HG03280 (cell line): Measurements from ENCODE around the gene TMOD2.

Experiments
- ATAC-seq: cut with Tn5 transposase; IDR thresholded peaks from one replicate; pipeline ENCODE4 v1.9.1; 2021; ENCODE audit warnings: mild to moderate bottlenecking, moderate library complexity; ENCODE audit not compliant: unreplicated experiment

Gene TMOD2

DNA sequence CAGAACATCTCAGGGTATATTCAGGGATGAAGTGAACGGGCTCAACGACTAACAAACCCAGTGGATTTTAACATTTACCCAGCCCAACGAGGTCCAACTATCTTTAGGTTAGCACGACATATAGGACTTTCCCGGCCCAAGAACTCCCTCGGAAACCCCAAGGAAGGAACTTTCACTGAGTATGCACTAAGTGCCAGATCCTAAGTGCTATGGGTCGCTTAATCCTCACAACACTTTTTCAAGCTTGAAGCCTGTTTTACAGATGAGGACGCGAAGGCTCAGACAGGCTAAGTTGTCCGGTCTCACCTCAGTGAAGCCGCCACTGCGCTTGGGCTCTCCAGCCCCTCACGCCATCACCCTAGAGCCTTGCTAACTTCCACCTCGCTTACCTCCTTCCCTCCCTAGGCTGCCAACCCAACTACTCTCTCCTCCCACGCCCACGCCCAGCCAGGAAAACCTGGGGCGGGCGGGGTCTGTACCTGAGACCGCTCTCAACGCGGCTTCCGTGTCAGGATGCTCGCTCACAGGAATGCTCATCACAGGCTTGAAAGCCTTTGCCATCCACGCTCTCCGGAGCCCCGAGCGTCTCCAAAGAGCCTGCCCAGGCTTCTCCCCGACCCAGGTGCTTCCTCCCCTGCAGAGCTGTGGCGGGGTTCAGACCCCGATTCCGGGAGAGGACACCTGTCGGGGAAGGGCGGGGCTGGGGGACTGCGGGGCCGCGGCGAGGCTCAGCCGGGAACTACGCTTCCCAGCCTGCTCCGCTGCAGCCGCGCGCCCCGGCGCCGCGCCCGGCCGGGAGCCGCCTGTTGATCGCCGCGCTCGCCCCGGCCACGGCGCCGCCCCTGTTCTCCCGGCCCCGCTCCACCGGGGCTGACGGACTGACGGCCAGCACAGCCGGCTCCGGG, at the start of gene TMOD2:
TSS of gene TMOD2 (plus strand) at position 806 of the 905 bp plus-strand sequence. CDS start 14,845 bp downstream, outside the sequence.
- peak; percentile 77 for ATAC-seq

DNA sequence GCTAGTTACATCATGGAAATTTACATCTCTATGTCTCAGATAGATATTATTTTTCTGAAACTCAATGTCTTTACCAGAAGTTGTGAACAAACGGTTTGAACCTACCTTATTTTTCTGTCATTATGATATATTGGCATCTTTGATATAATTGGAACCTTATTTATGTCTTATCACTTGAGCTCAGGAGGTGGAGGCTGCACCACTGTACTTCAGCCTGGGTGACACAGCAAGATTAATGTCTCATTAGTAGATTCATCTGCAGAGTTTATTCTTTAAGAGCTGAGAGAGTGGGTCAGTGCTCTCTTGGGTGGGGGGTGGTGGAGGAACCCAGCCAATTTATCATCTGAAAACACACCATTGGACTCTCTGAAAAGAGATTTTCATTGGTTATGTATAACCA, 48.7 kb upstream of the TMOD2 start:
- ATAC-seq: no peak

DNA sequence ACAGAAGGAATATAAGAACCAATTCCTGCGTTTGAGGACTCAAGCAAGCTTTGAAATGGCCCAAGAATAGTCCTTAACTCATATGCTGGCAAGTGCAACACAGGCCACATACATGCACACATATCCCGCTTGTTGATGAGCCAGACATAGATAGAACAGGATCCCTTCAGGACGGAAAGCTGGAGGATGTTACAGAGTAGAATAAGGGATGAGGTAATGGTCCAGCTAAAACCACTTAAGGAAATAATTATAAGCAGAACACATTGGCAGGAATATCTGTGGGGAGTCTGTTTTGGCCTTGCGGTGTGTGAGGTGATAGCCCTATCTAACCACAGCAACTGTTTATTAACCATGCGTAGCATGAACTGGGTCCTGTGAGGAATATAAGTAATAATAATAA, 45.1 kb upstream of the TMOD2 start:
- ATAC-seq: no peak

DNA sequence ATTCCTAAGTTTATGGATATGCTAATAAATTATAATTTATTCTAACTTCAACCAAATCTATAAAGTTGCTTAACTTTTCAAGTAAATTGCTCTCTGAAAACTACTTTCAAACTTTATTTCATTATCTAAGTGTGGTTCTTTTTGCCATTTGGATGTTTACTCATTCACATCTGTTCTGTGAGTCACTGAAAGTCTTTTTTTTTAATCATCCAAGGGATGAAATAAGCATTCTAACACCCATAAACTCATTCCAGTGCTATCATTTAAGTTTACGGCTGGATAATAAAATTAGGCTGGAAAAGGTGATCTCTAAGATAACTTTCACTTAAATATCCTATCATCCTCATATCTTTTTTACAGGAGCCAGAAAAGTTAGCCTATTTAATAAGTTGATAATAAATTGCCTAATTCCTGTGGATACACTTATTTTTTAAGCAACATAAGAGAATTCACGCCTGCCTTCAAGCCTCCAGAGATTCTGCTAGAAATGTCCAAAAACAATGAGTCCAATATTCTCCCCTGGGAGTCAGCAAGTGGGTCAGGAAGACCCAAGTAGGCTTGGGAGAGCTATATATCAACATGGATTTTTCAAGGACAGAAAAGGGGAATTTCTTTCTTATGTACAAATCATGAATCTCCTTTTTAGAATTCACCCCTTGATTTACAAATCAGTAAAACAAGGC, 44.3 kb upstream of the TMOD2 start:
- no peak for ATAC-seq

DNA sequence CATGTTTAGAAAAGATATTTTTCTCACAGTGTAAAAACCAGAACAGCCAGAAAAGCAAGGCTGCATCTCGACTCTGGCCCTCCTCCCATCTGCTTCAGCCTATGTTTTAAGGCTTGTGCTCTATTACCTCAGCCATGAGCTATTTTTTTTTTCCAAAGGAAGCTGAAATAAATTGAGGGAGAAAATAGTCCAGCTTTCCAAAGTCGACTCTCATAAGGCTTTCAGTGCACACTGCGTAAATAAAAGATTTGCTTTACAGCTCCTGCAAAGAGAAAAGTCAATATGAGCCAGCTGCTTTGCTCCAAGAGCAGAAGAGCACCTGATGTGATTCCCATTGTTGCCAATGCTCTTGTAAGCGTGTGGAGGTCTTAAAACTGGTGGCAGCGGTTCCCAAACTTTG, 43.4 kb upstream of the TMOD2 start:
- no peak for ATAC-seq

DNA sequence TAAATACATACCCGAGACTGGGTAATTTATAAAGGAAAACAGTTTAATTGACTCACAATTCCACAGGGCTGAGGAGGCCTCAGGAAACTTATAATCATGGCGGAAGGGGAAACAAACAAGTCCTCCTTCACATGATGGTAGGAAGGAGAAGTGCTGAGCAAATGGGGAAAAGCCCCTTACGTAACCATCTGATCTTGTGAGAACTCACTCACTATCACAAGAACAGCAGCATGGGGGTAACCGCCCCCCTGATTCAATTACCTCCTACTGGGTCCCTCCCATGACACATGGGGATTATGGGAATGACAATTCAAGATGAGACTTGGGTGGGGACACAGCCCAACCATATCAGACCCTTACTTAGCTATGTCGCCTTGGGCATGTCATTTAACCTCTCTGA, 42.4 kb upstream of the TMOD2 start:
- ATAC-seq: no peak

DNA sequence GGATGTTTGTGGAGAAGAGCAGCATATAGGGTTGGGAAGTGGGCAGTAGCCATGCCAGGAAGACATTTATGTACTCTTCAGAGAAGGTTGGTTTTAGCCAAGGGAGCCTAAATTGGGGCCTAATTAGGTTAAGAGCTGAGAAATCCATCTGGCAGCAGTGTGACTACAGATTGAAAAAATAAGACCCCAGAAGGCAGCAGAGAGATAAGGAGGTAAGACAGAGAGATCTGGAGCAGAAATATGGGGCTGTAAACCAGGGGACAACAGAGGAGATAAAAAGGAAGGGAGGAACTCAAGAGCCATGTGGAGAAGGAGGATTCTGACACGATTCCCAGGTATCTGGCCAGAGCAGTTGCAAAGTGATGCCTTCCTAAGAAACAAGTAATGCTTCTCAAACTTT, 37.2 kb upstream of the TMOD2 start:
- ATAC-seq: no peak

DNA sequence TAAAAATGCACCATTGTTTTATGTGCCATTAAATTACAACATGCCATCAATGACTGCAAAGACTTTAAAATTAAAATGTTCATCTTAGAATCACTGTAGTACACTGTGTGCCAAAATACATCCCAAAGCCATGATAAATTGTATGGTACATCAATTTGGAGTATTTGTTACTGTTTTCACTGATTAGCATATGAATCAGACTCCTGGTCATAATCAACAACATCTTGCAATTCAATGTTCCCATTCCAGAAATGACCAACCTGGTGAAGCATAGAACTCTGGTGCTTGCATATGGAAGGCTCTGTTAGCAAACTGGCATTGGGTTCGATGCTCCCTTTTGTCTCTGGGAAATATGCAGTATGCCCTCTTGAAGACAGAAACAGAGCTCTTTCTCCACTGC, 36.5 kb upstream of the TMOD2 start:
- ATAC-seq: no peak

DNA sequence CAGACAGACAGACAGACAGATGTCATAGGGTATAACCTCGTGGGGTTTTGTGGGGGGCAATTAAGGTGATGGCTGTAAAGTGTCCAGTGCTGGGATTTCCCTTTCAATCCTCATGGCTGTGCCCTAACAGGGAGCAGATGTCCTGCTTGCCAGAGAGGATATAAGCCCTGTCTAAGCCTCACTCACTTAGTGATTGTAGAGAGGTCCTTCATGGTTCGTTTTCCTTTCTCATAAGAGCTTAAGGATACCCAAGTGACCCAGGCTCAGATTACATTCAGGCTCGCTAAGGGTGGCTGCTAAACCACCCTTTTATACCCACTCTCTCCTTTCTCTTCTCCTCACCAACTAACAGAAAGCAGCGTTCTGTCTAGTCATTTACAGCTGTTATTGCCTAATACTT, 33.2 kb upstream of the TMOD2 start:
- ATAC-seq: no peak

DNA sequence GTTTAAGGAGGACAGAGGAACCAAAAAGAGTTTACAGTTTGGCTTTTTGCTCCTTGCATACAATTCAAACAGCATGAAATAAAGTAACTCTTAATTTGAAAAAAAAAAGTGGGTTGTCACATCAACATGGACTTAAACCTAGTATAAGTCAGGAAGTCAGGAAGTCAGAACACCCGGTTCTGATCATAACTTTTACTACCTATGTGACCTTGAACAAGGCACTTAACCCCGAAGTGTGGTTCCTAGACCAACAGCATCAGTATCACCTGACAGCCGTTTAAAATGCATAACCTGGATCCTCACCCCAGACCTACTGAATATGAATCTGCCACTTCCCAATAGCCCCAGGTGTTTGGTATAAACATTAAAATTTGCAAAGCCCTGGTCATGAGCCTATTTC, 32.7 kb upstream of the TMOD2 start:
- ATAC-seq: no peak

DNA sequence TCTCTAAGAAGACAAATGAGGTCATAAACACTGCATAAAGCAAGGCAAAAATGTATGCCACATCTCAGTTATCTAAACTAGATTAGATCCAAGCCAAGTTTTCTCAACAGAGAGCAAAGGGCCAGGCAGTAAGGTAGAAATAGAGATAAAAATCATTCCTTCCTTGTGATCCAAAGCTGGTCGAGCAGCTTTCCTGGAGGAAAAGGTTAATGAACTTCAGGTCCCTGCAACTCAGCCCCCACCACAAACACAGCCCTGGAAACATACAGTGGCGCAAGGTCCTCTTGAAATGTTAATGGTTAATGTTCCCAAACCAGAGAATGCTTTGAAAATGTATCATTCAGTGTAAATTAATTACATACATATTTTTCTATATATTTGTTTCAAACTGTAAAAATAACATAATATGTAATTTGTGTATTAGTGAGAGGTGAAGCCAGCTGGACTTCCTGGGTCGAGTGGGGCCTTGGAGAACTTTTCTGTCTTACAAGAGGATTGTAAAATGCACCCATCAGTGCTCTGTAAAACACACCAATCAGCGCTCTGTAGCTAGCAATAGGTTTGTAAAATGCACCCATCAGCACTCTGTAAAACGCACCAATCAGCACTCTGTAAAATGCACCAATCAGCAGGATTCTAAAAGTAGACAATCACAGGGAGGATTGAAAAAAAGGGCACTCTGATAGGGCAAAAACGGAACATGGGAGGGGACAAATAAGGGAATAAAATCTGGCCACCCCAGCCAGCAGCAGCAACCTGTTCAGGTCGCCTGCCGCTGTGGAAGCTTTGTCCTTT, 31.0 kb upstream of the TMOD2 start:
- no peak for ATAC-seq

DNA sequence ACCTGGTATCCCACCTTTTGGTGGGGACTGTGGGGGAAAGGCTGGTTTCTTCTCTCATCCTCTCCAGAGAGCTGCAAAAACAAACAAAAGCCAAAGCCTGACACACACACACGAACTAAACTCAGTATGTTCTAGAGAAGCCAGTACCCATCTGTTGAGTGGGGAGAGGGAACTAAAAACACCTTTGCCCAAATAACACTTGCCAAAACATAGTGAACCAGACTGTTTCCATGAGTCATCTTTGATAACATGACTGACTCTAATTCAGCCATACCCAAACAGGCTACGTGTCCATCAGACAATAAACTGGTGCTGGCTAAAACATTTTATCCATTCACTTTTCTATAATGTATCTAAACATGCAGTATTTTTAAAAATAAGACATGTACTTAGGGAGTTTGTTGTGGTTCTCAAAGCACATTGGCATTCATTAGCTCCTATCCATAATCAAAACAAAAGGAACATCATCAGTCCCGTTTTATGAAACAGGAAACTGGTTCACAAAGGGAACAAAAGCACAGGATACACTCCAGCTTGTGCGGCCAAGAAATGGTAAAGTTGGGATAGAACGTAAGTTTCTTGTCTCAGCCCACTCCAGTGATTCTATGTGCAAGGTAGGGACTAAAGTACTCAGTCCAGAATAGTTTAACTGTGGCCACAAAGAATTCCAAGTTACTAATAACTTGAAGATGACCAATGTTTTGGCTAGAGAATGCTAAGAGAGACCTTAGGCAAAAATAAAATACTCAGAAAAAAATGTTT, 30.0 kb upstream of the TMOD2 start:
- ATAC-seq: no peak

DNA sequence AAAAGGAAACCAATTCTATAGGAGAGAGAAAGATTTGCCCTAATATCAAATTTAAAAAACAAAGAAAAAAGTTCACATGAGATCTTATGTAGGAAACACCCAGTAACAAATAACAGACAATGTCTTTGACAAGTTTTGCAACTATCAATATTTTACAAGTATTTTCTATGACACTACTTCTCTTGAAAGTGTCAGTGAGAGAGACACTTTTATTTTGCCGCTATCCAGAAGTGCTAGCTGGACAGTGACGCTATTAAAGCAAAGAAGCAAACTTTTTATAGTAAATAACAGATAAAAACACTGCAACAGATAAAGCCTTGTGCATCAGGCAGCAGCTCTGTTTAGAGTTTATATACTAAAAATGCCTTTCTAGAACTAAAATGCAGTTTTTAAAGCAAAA, 27.2 kb upstream of the TMOD2 start:
- ATAC-seq: no peak

DNA sequence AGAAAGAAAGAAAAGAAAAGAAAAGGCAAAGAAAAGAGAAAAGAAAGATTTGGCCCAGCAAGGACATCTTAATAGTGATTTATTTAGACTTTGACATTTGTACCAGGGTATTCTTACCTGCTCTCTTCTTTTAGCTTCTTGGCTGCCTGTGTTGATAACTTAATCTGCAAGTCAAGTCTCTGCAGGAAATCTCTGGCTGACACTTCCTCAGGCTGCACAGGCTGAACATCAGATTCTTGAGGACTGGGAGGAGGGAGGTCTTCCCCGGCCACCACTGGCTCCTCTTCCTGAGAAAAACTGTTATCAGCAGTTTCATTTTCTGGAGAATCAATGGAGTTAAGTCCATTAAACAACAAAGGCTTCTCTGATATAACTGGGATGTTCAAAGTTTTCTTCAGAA, 26.7 kb upstream of the TMOD2 start:
- ATAC-seq: no peak

DNA sequence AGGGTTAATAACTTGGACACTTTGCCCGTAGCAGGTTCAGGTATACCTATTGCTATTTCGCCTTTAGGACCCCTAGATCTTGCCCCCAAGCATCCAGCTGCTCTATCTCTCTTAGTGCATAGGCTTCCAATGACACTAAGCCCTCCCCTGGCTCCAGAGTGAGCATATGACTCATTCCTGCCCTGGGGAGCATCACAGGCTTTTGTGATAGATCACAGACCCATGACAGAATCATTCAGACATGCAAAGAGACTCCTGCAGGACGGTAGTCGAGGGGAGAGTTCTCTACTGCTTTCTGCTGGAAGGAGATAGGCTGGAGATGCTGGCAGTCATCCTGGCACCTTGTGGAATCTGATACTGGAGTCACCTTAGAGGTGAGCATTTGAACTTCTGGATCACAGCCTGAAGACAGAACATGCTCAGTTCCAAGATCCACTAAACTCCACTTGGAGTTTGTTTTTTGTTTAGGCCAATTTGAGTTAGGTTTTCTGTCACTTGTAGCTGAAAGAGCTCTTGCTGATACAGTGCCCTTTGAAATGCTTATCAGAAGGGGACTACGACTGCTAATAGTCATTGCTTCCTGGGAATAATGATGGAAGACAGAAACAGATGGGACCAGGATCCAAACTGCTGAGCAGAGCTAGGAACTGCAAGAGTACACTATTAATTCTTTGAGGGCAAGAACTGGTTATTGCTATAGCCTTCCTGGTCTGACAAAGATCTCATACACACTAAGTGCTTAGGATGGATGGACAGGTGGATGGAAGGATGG, 24.9 kb upstream of the TMOD2 start:
- peak; percentile 73 for ATAC-seq

DNA sequence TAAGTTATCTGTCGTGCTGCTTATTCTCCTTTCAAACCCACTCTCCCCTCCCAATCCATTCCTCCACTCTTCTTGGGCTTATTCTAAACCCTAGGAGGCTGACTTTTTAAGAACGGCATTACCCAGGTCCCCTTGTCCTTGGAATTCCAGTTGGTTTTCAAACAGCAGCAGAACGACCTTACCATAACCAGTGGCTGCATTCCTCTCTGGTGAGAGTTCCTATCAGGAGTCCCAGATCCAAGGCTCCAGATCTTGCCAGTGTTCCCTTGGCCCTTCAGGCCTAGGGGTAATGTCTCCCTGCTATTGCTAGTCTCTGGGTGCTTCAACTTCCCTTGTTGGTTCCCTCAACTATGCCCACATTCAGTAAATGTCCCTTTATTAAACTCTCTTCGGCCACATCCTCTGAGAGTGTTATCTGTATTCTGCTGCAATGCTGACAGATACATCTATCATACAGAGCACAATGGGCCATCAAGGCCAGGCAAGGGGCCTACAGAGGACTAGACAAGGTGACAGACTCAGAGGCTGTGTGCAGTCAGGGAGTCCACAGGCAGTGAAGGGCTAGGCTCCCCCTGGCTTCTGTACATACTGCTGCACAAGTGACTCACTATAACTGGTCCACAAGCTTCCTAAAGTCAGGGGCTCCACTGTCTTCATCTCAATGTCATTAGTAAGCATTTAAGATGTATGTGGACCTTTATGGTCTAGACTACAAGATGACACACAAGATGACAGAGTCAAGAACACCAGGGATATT, 24.1 kb upstream of the TMOD2 start:
- no peak for ATAC-seq

DNA sequence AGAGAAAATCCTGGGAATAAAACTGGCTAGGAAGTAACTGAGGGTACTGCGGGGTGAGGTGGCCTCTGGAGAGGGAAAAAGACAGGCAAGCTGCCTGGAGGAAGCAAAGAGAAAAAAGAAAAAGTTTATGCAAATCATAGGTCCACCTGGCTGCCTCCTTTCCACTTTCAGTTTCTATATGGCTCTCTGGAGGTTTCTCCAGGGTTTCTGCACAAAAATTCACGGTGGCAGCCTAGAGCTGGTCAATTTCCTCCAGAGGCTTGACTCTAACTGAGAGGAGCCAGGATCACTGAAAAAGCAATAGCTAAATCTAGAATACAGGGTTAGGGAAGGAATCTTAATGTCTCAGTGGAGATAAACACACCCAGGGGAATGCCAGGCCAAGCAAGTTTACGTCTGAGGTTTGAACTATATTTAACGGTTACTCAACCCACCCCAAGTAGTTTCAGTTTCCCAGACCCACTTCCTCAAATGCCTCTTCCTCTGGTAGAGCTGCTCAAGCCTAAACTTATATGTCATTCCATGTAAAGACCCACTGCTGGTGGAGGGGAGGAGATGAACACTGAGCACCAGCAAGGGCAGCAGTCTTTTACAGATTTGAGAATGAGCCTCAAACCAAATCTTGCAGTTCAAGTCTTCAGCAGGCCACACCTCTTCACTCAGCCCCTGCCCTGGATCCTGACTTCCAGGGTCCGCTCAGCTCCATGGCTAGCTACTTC, 19.7 kb upstream of the TMOD2 start:
- peak; percentile 61 for ATAC-seq

DNA sequence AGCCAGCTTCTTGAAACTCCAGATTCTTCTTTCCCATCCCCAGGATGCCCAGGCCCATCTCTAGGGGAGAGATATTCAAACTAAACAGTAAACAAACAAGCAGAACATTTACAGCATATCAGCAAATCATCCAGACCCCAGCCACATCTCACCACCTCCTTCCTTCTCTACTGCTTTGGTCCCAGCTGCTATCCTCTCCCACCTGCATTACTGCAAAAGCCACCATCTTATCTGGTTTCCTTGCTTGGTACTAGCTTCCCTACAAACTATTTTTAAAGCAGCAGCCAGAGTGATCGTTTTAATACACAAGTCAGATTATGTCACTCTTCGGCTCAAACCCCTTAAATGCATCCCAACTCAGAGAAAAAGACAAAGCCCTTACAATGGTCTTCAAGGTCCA, 18.8 kb upstream of the TMOD2 start:
- ATAC-seq: no peak
